ENCODE measurements around the gene NRXN3. TPM values are rescaled to one million over a fixed set of nuclear protein-coding genes. Genes with fewer than 3 reads are reported as not detected.

Gene NRXN3
- total RNA-seq, 2 donors from 2014 or later: 1.2 to 7.8 TPM

DNA sequence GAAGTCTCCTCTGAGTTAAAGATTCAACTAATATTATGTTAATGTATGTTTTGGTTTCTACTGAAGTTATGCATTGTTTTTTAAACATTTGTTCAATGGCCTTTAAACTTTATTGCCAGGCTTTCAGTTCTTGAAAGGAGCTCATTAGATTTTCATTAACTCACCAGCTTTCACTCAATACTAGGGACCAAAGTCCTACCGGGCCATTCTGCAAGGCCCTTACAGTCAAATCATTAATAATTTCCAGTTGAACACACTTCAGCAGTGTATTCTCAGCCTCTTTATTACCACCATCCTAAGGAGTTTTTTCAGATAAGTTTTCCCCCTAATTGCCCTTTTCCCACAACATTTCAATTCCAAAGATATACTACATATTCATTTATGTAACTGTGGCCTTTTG lies 1631.9 kb downstream of the NRXN3 start:
- intact Hi-C loops (cut with DNase I): no loop called here
- H3K9me3 ChIP-seq: no peaks in the 10 kb centered on the region
- H3K4me3 ChIP-seq: no peak overlapping the region
- TF ChIP-seq, protein P1, sequence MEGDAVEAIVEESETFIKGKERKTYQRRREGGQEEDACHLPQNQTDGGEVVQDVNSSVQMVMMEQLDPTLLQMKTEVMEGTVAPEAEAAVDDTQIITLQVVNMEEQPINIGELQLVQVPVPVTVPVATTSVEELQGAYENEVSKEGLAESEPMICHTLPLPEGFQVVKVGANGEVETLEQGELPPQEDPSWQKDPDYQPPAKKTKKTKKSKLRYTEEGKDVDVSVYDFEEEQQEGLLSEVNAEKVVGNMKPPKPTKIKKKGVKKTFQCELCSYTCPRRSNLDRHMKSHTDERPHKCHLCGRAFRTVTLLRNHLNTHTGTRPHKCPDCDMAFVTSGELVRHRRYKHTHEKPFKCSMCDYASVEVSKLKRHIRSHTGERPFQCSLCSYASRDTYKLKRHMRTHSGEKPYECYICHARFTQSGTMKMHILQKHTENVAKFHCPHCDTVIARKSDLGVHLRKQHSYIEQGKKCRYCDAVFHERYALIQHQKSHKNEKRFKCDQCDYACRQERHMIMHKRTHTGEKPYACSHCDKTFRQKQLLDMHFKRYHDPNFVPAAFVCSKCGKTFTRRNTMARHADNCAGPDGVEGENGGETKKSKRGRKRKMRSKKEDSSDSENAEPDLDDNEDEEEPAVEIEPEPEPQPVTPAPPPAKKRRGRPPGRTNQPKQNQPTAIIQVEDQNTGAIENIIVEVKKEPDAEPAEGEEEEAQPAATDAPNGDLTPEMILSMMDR (IDR thresholded peaks at IDR 0.05): no peak
- no peak overlapping the region for H3K9ac ChIP-seq (ENCODE audit: low read depth in 2 of 2, low read length in 2 of 2)
- no peak for DNase-seq
- H3K27me3 ChIP-seq: no peaks in the 10 kb centered on the region
- H3K27ac ChIP-seq: no peak overlapping the region
- no peaks in the 10 kb centered on the region for H3K36me3 ChIP-seq
- H3K4me1 ChIP-seq: no peaks in the 10 kb centered on the region

DNA sequence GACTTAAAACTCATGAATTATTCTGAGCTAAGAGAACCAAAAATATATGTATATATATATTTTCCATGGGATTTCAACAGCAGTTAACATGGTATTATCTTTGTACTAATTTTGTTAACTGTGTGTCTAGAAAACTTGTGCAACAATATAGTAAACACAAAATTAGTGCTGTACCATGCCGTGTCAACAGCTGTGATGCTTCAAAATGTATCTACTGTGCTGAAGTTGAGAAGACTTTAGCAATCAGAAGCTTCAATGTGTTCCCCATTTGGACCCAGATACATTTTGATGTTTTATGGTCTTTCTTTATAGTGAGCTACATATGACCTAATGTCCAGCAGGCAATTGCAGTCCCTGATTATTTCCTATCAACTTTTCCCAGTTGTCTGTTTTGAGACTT lies 1635.5 kb downstream of the NRXN3 start:
- TF ChIP-seq, protein P1 (IDR thresholded peaks at IDR 0.05): no peak
- Histone ChIP-seq H3K4me3 (no peak overlapping the region), H3K27me3 (no peaks in the 10 kb centered on the region), H3K36me3 (no peaks in the 10 kb centered on the region), H3K9ac (ENCODE audit: low read depth in 2 of 2, low read length in 2 of 2) (no peak overlapping the region), H3K9me3 (no peaks in the 10 kb centered on the region), H3K4me1 (no peaks in the 10 kb centered on the region), H3K27ac (no peak overlapping the region)
- intact Hi-C loops (cut with DNase I): no loop called here
- DNase-seq: no peak

GRCh38 chr14:79809849-79810612 lies 1639.9 kb downstream of the NRXN3 start:
- H3K4me1 ChIP-seq: no peaks in the 10 kb centered on the region
- TF ChIP-seq, protein P1 (IDR thresholded peaks at IDR 0.05): no peak
- no peaks in the 10 kb centered on the region for H3K36me3 ChIP-seq
- no peaks in the 10 kb centered on the region for H3K27me3 ChIP-seq
- intact Hi-C loops (cut with DNase I): no loop called here
- H3K9me3 ChIP-seq: no peaks in the 10 kb centered on the region
- H3K4me3 ChIP-seq: no peak overlapping the region
- no peak overlapping the region for H3K9ac ChIP-seq (ENCODE audit: low read depth in 2 of 2, low read length in 2 of 2)
- H3K27ac ChIP-seq: no peak overlapping the region
- DNase-seq: no peak

DNA sequence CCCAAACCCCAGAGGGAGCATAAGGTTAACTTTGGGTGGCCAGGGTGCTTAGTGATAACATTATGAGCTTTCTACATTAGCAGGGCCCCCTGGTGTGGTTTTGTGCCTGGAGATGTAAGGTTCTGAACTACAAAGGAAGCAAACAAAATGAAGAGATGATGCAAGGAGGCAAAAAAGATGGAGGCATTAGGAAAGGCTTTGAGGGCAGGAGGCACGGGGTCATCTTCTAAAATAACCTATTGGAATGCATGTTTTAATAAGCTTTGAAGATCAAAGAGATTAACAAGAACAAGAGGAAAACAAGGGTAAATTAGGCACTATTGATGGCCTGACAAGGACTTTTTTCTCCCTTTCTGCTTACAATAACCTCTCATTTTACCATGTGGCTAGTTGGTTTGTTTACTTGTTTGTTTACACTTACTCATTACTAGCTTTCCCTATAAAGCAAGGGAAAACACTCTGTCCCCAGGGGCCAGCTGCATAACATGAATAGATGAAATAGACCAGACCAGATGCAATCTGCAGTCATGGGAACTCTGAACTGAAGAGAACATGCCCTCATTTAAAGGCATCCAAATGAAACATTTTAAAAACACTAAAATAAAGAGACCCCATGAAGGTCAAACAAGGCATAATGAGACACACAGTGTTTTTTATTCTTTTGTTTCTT lies 1650.8 kb downstream of the NRXN3 start:
- Histone ChIP-seq H3K27ac (no peak overlapping the region), H3K9ac (ENCODE audit: low read depth in 2 of 2, low read length in 2 of 2) (no peak overlapping the region), H3K4me3 (no peak overlapping the region), H3K27me3 (no peaks in the 10 kb centered on the region), H3K9me3 (no peaks in the 10 kb centered on the region), H3K36me3 (no peaks in the 10 kb centered on the region), H3K4me1 (no peaks in the 10 kb centered on the region)
- DNase-seq: no peak
- intact Hi-C loops (cut with DNase I): no loop called here
- TF ChIP-seq, protein P1 (IDR thresholded peaks at IDR 0.05): no peak

GRCh38 chr14:79822034-79822433 lies 1651.9 kb downstream of the NRXN3 start:
- Histone ChIP-seq H3K27me3 (no peaks in the 10 kb centered on the region), H3K36me3 (no peaks in the 10 kb centered on the region), H3K4me1 (no peaks in the 10 kb centered on the region), H3K9me3 (no peaks in the 10 kb centered on the region), H3K4me3 (no peak overlapping the region), H3K9ac (ENCODE audit: low read depth in 2 of 2, low read length in 2 of 2) (no peak overlapping the region), H3K27ac (no peak overlapping the region)
- no peak for DNase-seq
- intact Hi-C loops (cut with DNase I): no loop called here
- TF ChIP-seq, protein P1 (IDR thresholded peaks at IDR 0.05): no peak

Data from colonic mucosa (tissue), 4 donors.